CD14-positive monocyte (primary cell): ENCODE results near the gene PNKP. TPM values are rescaled to one million over a fixed set of nuclear protein-coding genes. Genes with fewer than 3 reads are reported as not detected.

Experiments used
- DNase-seq, 3 donors: peaks; one replicate each; pipeline ENCODE4 v3.0.0-alpha.2; 2011 to 2022
- H2AFZ ChIP-seq: 2 replicates; pipeline ENCODE4 v1.6.0; 2012; ENCODE audit warnings: mild to moderate bottlenecking, low read depth, low read length, inconsistent platforms; ENCODE audit not compliant: insufficient read depth, poor library complexity, severe bottlenecking
- H3K27ac ChIP-seq, 2 donors: 1 replicate in 1 of 2; 2 replicates in 1 of 2; pipeline ENCODE4 v1.5.1; 2012 to 2013; ENCODE audit warnings: low read length in 2 of 2, control low read depth in 1 of 2, inconsistent platforms in 1 of 2, low read depth in 1 of 2, mild to moderate bottlenecking in 1 of 2
- H3K27me3 ChIP-seq, 2 donors: one replicate each; pipeline versions ENCODE4 v1.6.0 to v1.6.1; 2011 to 2013; ENCODE audit warnings: low read length in 2 of 2; ENCODE audit not compliant: control insufficient read depth in 2 of 2, insufficient read depth in 2 of 2
- H3K36me3 ChIP-seq, 2 donors: replicated peaks in 1 of 2; 1 replicate in 1 of 2; 2 replicates in 1 of 2; pipeline versions ENCODE4 v1.5.1 to v1.6.1; 2012 to 2013; ENCODE audit warnings: low read length in 2 of 2, control low read depth in 1 of 2, inconsistent platforms in 1 of 2, mild to moderate bottlenecking in 1 of 2; ENCODE audit not compliant: insufficient read depth in 2 of 2, control insufficient read depth in 1 of 2
- H3K4me1 ChIP-seq, 2 donors: 1 replicate in 1 of 2; 2 replicates in 1 of 2; pipeline versions ENCODE4 v1.5.1 to v1.6.1; 2012 to 2013; ENCODE audit warnings: low read length in 2 of 2, control low read depth in 1 of 2, inconsistent platforms in 1 of 2, mild to moderate bottlenecking in 1 of 2, moderate library complexity in 1 of 2; ENCODE audit not compliant: insufficient read depth in 2 of 2, control insufficient read depth in 1 of 2
- H3K4me2 ChIP-seq: replicated peaks from 2 replicates; pipeline ENCODE3; 2012; ENCODE audit warnings: low read length, moderate library complexity, mild to moderate bottlenecking; ENCODE audit not compliant: poor library complexity, severe bottlenecking; ENCODE audit errors: extremely low read depth
- H3K4me3 ChIP-seq, 3 experiments: fragments of 200-600 bp in 1 of 3; sonication (generic) in 1 of 3; replicated peaks in 1 of 3; 1 replicate in 2 of 3; 2 replicates in 1 of 3; pipeline ENCODE4 v1.5.1; 2011 to 2013; ENCODE audit warnings: low read length in 3 of 3, mild to moderate bottlenecking in 3 of 3, control low read depth in 2 of 3, low read depth in 2 of 3, inconsistent platforms in 1 of 3, moderate library complexity in 1 of 3
- H3K79me2 ChIP-seq: 2 replicates; pipeline ENCODE4 v1.6.0; 2012; ENCODE audit warnings: mild to moderate bottlenecking, control low read depth, inconsistent platforms, low read length, moderate library complexity; ENCODE audit not compliant: insufficient read depth
- H3K9ac ChIP-seq: 2 replicates; pipeline ENCODE4 v1.6.0; 2017; ENCODE audit warnings: low read length, mild to moderate bottlenecking; ENCODE audit not compliant: insufficient read depth, poor library complexity, severe bottlenecking
- H3K9me3 ChIP-seq, 2 donors: replicated peaks in 1 of 2; 1 replicate in 1 of 2; 2 replicates in 1 of 2; pipeline versions ENCODE4 v1.5.1 to v1.6.1; 2012 to 2013; ENCODE audit warnings: low read length in 2 of 2, control low read depth in 1 of 2; ENCODE audit not compliant: control insufficient read depth in 1 of 2, insufficient read depth in 1 of 2
- H4K20me1 ChIP-seq: 2 replicates; pipeline ENCODE4 v1.6.0; 2012; ENCODE audit warnings: mild to moderate bottlenecking, low read length, control low read depth, moderate library complexity; ENCODE audit not compliant: insufficient read depth
- H3K27ac Mint-ChIP-seq, 7 donors: one replicate each; pipeline ENCODE4 v1.8.0; 2020; ENCODE audit warnings: mild to moderate bottlenecking in 7 of 7, mixed read lengths in 7 of 7, moderate library complexity in 6 of 7, inconsistent platforms in 2 of 7
- H3K27me3 Mint-ChIP-seq, 3 donors: one replicate each; pipeline ENCODE4 v1.8.0; 2021 to 2022; ENCODE audit warnings: low read depth in 3 of 3, mild to moderate bottlenecking in 3 of 3, mixed read lengths in 3 of 3, moderate library complexity in 3 of 3, inconsistent platforms in 1 of 3
- H3K36me3 Mint-ChIP-seq, 2 donors: one replicate each; pipeline ENCODE4 v1.8.0; 2020; ENCODE audit warnings: mixed read lengths in 2 of 2, inconsistent platforms in 1 of 2, mild to moderate bottlenecking in 1 of 2
- H3K4me1 Mint-ChIP-seq: one replicate; pipeline ENCODE4 v1.8.0; 2020; ENCODE audit warnings: mild to moderate bottlenecking, mixed read lengths
- H3K4me3 Mint-ChIP-seq, 2 donors: one replicate each; pipeline ENCODE4 v1.8.0; 2020; ENCODE audit warnings: mild to moderate bottlenecking in 2 of 2, mixed read lengths in 2 of 2, moderate library complexity in 1 of 2
- H3K9me3 Mint-ChIP-seq, 7 donors: one replicate each; pipeline ENCODE4 v1.8.0; 2020 to 2022; ENCODE audit warnings: mixed read lengths in 7 of 7, mild to moderate bottlenecking in 6 of 7, moderate library complexity in 6 of 7, inconsistent platforms in 2 of 7
- WGBS: methylation state at CpG from one replicate; pipeline ENCODE4 v1.1.5; 2013; ENCODE audit warnings: missing lambda C conversion rate; ENCODE audit not compliant: insufficient coverage; 5-methylcytosine and 5-hydroxymethylcytosine counted together
- intact Hi-C, 2 donors: fragments of 100-400 bp; cut with micrococcal nuclease; formaldehyde crosslinking; loops; one replicate each; pipeline versions ENCODE4 v1.15.0 to v1.15.1; 2023
- polyA plus RNA-seq, 3 donors: library from polyadenylated mRNA; depleted of rRNA in 1 of 3; unstranded in 2 of 3; stranded (reverse) in 1 of 3; fragments of 300-500 nt in 2 of 3; fragments of >200 nt in 1 of 3; fragmentation: Illumina TruSeq in 2 of 3; gene quantifications; 1 replicate in 2 of 3; 2 replicates in 1 of 3; pipeline ENCODE4 v1.2.3, GENCODE V29; 2012 to 2021
- TF ChIP-seq, protein P1 (sequence below): fragments of 200-600 bp; IDR thresholded peaks from one replicate; pipeline ENCODE4 v1.8.0; 2022; ENCODE audit warnings: antibody characterized with exemption, mild to moderate bottlenecking

Gene PNKP
- polyA plus RNA-seq, 3 donors = 23.0 to 88.6 (median 30.2) TPM

DNA sequence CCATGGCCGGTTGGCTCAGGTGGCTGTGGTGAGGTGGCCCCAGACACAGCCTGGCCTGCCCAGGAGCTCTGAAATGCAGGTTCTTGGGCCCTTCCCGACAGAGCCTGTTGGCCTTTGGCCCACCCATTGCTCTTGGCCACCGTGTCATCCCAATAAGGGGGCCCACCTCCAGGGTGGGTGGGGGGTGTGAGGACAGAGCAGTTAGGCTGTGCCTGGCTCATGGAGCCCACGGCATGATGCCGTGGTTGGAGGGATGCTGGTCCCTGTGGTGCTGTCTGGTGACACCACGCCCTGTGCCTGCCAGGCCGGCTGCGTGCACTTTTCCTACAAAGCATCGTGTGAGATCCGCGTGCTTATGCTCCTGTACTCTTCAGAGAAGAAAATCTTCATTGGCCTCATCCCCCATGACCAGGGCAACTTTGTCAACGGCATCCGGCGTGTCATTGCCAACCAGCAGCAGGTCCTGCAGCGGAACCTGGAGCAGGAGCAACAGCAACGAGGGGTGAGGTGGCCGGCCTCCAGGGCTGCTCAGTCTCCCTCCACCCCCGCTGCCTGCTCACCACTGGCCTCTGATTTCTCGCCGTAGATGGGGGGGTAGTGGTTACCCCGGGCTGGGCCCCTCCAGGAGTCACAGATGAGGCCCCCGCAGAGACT lies 7.6 kb downstream of the PNKP start:
- H3K9me3 Mint-ChIP-seq = no peaks in the 10 kb centered on the region
- H3K4me3 Mint-ChIP-seq = no peak overlapping the region
- Histone ChIP-seq H3K4me1 (peaks cover under 1 to 2% of the 10 kb centered on the region in 2 donors), H3K27ac (no peak overlapping the region), H4K20me1 (peaks cover 80% of the 10 kb centered on the region), H3K27me3 (no peaks in the 10 kb centered on the region), H3K4me3 (no peak overlapping the region), H2AFZ (no peak overlapping the region), H3K79me2 (peaks cover 19% of the 10 kb centered on the region), H3K36me3 (peaks cover 54 to 75% of the 10 kb centered on the region in 2 donors), H3K4me2 (no peak overlapping the region), H3K9ac (no peak overlapping the region), H3K9me3 (no peaks in the 10 kb centered on the region)
- peaks cover 0 to 2% (median 1%) of the 10 kb centered on the region in 3 donors for H3K27me3 Mint-ChIP-seq
- H3K27ac Mint-ChIP-seq = no peak overlapping the region
- no peak for DNase-seq
- peaks cover 7% of the 10 kb centered on the region for H3K4me1 Mint-ChIP-seq
- TF ChIP-seq, protein P1, sequence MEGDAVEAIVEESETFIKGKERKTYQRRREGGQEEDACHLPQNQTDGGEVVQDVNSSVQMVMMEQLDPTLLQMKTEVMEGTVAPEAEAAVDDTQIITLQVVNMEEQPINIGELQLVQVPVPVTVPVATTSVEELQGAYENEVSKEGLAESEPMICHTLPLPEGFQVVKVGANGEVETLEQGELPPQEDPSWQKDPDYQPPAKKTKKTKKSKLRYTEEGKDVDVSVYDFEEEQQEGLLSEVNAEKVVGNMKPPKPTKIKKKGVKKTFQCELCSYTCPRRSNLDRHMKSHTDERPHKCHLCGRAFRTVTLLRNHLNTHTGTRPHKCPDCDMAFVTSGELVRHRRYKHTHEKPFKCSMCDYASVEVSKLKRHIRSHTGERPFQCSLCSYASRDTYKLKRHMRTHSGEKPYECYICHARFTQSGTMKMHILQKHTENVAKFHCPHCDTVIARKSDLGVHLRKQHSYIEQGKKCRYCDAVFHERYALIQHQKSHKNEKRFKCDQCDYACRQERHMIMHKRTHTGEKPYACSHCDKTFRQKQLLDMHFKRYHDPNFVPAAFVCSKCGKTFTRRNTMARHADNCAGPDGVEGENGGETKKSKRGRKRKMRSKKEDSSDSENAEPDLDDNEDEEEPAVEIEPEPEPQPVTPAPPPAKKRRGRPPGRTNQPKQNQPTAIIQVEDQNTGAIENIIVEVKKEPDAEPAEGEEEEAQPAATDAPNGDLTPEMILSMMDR = no peak
- intact Hi-C loops = no loop called here
- peaks cover 43 to 79% of the 10 kb centered on the region in 2 donors for H3K36me3 Mint-ChIP-seq
- WGBS = 88% methylated on average over 18 of the region's 22 CpGs

DNA sequence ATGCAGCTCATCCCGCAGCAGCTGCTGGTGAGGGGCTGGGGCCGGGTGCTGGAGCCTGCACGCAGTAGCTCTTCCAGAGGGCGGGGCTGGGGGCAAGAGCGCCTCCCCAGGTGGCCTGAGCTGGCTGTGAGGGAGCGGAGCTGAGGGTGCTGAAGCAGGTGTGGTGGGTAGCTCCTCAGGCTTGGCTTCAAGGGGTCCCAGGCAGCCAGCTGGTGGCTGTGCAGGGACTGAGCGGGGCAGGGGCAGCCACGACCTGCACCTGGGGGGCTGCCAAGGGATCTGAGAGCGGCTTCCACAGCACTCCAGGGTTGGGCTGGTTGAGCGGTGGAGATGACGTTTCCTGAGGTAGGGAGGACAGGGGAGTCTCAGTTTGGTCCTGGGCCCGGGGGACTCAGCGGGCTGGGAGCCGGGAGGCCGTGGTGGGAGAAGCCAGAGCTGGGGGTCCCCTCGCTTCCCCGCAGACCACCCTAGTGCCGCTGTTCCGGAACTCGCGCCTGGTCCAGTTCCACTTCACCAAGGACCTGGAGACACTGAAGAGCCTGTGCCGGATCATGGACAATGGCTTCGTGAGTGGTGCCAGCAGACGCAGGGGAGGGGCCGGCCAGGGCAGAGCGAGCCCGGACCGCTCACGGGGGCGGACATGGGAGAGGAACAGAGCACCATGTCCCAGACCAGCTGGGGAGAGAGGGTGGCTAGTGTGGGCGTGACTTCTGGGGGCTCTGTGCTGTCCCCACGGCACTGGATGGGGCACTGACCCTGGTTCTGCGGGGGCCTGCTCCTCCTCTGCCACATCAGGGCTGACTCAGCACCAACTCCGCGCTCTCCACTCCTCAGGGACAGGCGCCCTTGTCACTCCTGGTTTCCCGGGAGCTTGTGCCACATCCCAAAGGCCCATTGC lies 9.0 kb downstream of the PNKP start:
- Histone ChIP-seq H3K36me3 (peaks cover 45 to 60% of the 10 kb centered on the region in 2 donors), H3K27ac (no peak overlapping the region), H2AFZ (no peak overlapping the region), H3K27me3 (no peaks in the 10 kb centered on the region), H3K4me3 (no peak overlapping the region), H3K4me1 (no peaks in the 10 kb centered on the region), H3K4me2 (no peak overlapping the region), H4K20me1 (peaks cover 79% of the 10 kb centered on the region), H3K79me2 (peaks cover 11% of the 10 kb centered on the region), H3K9ac (no peak overlapping the region), H3K9me3 (no peaks in the 10 kb centered on the region)
- Mint-ChIP-seq H3K9me3 (no peaks in the 10 kb centered on the region), H3K36me3 (peaks cover 31 to 64% of the 10 kb centered on the region in 2 donors), H3K27me3 (peaks cover 2 to 4% (median 2%) of the 10 kb centered on the region in 3 donors), H3K4me1 (peaks cover 9% of the 10 kb centered on the region), H3K4me3 (no peak overlapping the region), H3K27ac (no peak overlapping the region)
- intact Hi-C loops = no loop called here
- no peak for DNase-seq
- TF ChIP-seq, protein P1 = no peak
- WGBS = 95% methylated on average over 37 of the region's 37 CpGs
